ENCODE measurements around the gene MB21D2. TPM values are rescaled to one million over a fixed set of nuclear protein-coding genes. Genes with fewer than 3 reads are reported as not detected.

Gene MB21D2
- total RNA-seq, 1 donor from 2014 or later = 8.6 TPM

GRCh38 chr3:192880313-192880712 lies 37.3 kb downstream of the MB21D2 start:
- intact Hi-C loops (cut with micrococcal nuclease) = no loop called here
- Mint-ChIP-seq H3K27ac (no peak overlapping the region), H3K27me3 (no peaks in the 10 kb centered on the region), H3K4me3 (no peak overlapping the region), H3K4me1 (peaks cover 22% of the 10 kb centered on the region), H3K9me3 (peaks cover 8% of the 10 kb centered on the region), H3K36me3 (ENCODE audit: low read depth) (peaks cover 14% of the 10 kb centered on the region)
- DNase-seq = no peak

GRCh38 chr3:192879346-192880031 lies 38.2 kb downstream of the MB21D2 start:
- peaks cover 8% of the 10 kb centered on the region for H3K9me3 Mint-ChIP-seq
- peaks cover 13% of the 10 kb centered on the region for H3K36me3 Mint-ChIP-seq (ENCODE audit: low read depth)
- peaks cover 20% of the 10 kb centered on the region for H3K4me1 Mint-ChIP-seq
- no peak overlapping the region for H3K27ac Mint-ChIP-seq
- DNase-seq = no peak
- intact Hi-C loops (cut with micrococcal nuclease) = no loop called here
- H3K4me3 Mint-ChIP-seq = no peak overlapping the region
- H3K27me3 Mint-ChIP-seq = no peaks in the 10 kb centered on the region

- Mint-ChIP-seq H3K27me3 (no peaks in the 10 kb centered on the region), H3K27ac (no peak overlapping the region), H3K4me3 (no peak overlapping the region), H3K36me3 (ENCODE audit: low read depth) (peaks cover 17% of the 10 kb centered on the region), H3K4me1 (peaks cover 20% of the 10 kb centered on the region), H3K9me3 (peaks cover 8% of the 10 kb centered on the region)
- intact Hi-C loops (cut with micrococcal nuclease) = no loop called here
- DNase-seq = no peak
These were observed 41.6 kb downstream of the MB21D2 start for GRCh38 chr3:192875971-192876565.

- Mint-ChIP-seq H3K9me3 (no peaks in the 10 kb centered on the region), H3K27ac (no peak overlapping the region), H3K4me3 (no peak overlapping the region), H3K27me3 (peaks cover 1% of the 10 kb centered on the region), H3K4me1 (peaks cover 18% of the 10 kb centered on the region), H3K36me3 (ENCODE audit: low read depth) (peaks cover 18% of the 10 kb centered on the region)
- DNase-seq = no peak
- intact Hi-C loops (cut with micrococcal nuclease) = no loop called here
These were observed 46.8 kb downstream of the MB21D2 start for GRCh38 chr3:192870822-192871221.

GRCh38 chr3:192869131-192870031 lies 48.3 kb downstream of the MB21D2 start:
- no peaks in the 10 kb centered on the region for H3K9me3 Mint-ChIP-seq
- no peak for DNase-seq
- intact Hi-C loops (cut with micrococcal nuclease) = no loop called here
- no peak overlapping the region for H3K27ac Mint-ChIP-seq
- H3K27me3 Mint-ChIP-seq = peaks cover 1% of the 10 kb centered on the region
- H3K4me3 Mint-ChIP-seq = no peak overlapping the region
- H3K4me1 Mint-ChIP-seq = peaks cover 27% of the 10 kb centered on the region
- peaks cover 22% of the 10 kb centered on the region for H3K36me3 Mint-ChIP-seq (ENCODE audit: low read depth)

- Mint-ChIP-seq H3K4me1 (peaks cover 33% of the 10 kb centered on the region), H3K9me3 (no peaks in the 10 kb centered on the region), H3K4me3 (no peak overlapping the region), H3K27ac (no peak overlapping the region), H3K27me3 (peaks cover 1% of the 10 kb centered on the region), H3K36me3 (ENCODE audit: low read depth) (peaks cover 24% of the 10 kb centered on the region)
- DNase-seq = no peak
- intact Hi-C loops (cut with micrococcal nuclease) = no loop called here
These were observed 50.0 kb downstream of the MB21D2 start for GRCh38 chr3:192867645-192868044.

GRCh38 chr3:192866804-192867203 lies 50.9 kb downstream of the MB21D2 start:
- Mint-ChIP-seq H3K9me3 (peaks cover 1% of the 10 kb centered on the region), H3K36me3 (ENCODE audit: low read depth) (peaks cover 25% of the 10 kb centered on the region), H3K4me1 (peaks cover 41% of the 10 kb centered on the region), H3K27me3 (peaks cover 1% of the 10 kb centered on the region), H3K27ac (no peak overlapping the region), H3K4me3 (no peak overlapping the region)
- intact Hi-C loops (cut with micrococcal nuclease) = no loop called here
- DNase-seq = no peak

GRCh38 chr3:192864941-192865340 lies 52.7 kb downstream of the MB21D2 start:
- no peak for DNase-seq
- H3K4me3 Mint-ChIP-seq = peak overlapping the region; percentile 19
- H3K9me3 Mint-ChIP-seq = peaks cover 3% of the 10 kb centered on the region
- no peak overlapping the region for H3K27ac Mint-ChIP-seq
- peaks cover 1% of the 10 kb centered on the region for H3K27me3 Mint-ChIP-seq
- peaks cover 46% of the 10 kb centered on the region for H3K4me1 Mint-ChIP-seq
- H3K36me3 Mint-ChIP-seq (ENCODE audit: low read depth) = peaks cover 18% of the 10 kb centered on the region
- intact Hi-C loops (cut with micrococcal nuclease) = no loop called here

GRCh38 chr3:192863091-192863420 lies 54.6 kb downstream of the MB21D2 start:
- no peak for DNase-seq
- Mint-ChIP-seq H3K4me3 (no peak overlapping the region), H3K27me3 (peaks cover 1% of the 10 kb centered on the region), H3K9me3 (peaks cover 3% of the 10 kb centered on the region), H3K4me1 (peaks cover 52% of the 10 kb centered on the region), H3K36me3 (ENCODE audit: low read depth) (peaks cover 16% of the 10 kb centered on the region), H3K27ac (no peak overlapping the region)
- intact Hi-C loops (cut with micrococcal nuclease) = no loop called here

GRCh38 chr3:192862408-192863090 lies 55.1 kb downstream of the MB21D2 start:
- Mint-ChIP-seq H3K27me3 (no peaks in the 10 kb centered on the region), H3K4me1 (peaks cover 47% of the 10 kb centered on the region), H3K4me3 (no peak overlapping the region), H3K9me3 (peaks cover 3% of the 10 kb centered on the region), H3K27ac (no peak overlapping the region), H3K36me3 (ENCODE audit: low read depth) (peaks cover 13% of the 10 kb centered on the region)
- DNase-seq = no peak
- intact Hi-C loops (cut with micrococcal nuclease) = no loop called here

- H3K4me3 Mint-ChIP-seq = peak overlapping the region; percentile 44
- H3K27me3 Mint-ChIP-seq = no peaks in the 10 kb centered on the region
- peaks cover 45% of the 10 kb centered on the region for H3K4me1 Mint-ChIP-seq
- H3K9me3 Mint-ChIP-seq = peaks cover 3% of the 10 kb centered on the region
- intact Hi-C loops (cut with micrococcal nuclease) = no loop called here
- H3K36me3 Mint-ChIP-seq (ENCODE audit: low read depth) = peaks cover 13% of the 10 kb centered on the region
- no peak overlapping the region for H3K27ac Mint-ChIP-seq
- DNase-seq = peak; percentile 70
These were observed 55.7 kb downstream of the MB21D2 start for GRCh38 chr3:192861972-192862371.

GRCh38 chr3:192860454-192860853 lies 57.2 kb downstream of the MB21D2 start:
- Mint-ChIP-seq H3K27ac (no peak overlapping the region), H3K9me3 (peaks cover 3% of the 10 kb centered on the region), H3K4me1 (peaks cover 44% of the 10 kb centered on the region), H3K27me3 (no peaks in the 10 kb centered on the region), H3K36me3 (ENCODE audit: low read depth) (peaks cover 13% of the 10 kb centered on the region), H3K4me3 (no peak overlapping the region)
- intact Hi-C loops (cut with micrococcal nuclease) = no loop called here
- DNase-seq = no peak

GRCh38 chr3:192858849-192859585 lies 58.6 kb downstream of the MB21D2 start:
- H3K27me3 Mint-ChIP-seq = no peaks in the 10 kb centered on the region
- no peak overlapping the region for H3K4me3 Mint-ChIP-seq
- peaks cover 3% of the 10 kb centered on the region for H3K9me3 Mint-ChIP-seq
- H3K4me1 Mint-ChIP-seq = peaks cover 35% of the 10 kb centered on the region
- no peak for DNase-seq
- H3K27ac Mint-ChIP-seq = no peak overlapping the region
- intact Hi-C loops (cut with micrococcal nuclease) = no loop called here
- peaks cover 8% of the 10 kb centered on the region for H3K36me3 Mint-ChIP-seq (ENCODE audit: low read depth)

Measured in activated CD4-positive, alpha-beta T cell treated with anti-CD3 and anti-CD28 coated beads, Interleukin-2, amount 10 ng/mL, durations not matched to agents 24 days and 14 days (primary cell).